ENCODE results near the gene SLC30A1. TPM values are rescaled to one million over a fixed set of nuclear protein-coding genes. Genes with fewer than 3 reads are reported as not detected.

Gene SLC30A1
- total RNA-seq, 2 donors from 2014 or later, result 10.5 to 13.1 TPM

- peaks cover 0 to 44% of the 10 kb centered on the region in 2 donors for H3K4me1 ChIP-seq
- H3K36me3 ChIP-seq, result no peaks in the 10 kb centered on the region
- DNase-seq (ENCODE audit: low spot score), result no peak
- H3K9me3 ChIP-seq, result no peaks in the 10 kb centered on the region
- TF ChIP-seq CTCF (IDR thresholded peaks at IDR 0.05), result no peak
- no peak overlapping the region for H3K27ac ChIP-seq
- no peaks in the 10 kb centered on the region for H3K27me3 ChIP-seq
- no peak overlapping the region for H3K4me3 ChIP-seq
Measured at GRCh38 chr1:211614615-211615014, 35.7 kb upstream of the SLC30A1 start.

DNA sequence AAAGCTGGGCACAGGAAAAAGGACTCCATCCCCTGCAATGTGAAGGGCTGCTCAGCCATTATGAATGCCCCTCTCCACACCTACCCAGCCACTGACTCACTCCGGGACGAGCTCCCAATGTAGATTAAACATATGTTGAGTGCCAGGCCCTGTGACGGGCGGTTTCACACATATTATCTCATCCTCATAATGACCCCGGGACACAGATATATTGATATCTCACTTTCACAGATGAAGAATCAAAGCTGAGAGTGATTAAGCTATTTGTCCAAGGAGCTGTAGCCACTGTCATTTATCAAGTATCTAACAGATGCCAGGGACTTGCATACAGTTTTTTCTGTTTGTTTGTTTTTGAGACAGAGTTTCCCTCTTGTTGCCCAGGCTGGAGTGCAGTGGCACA is 35.0 kb upstream of the SLC30A1 start:
- Histone ChIP-seq H3K4me1 (peaks cover 0 to 44% of the 10 kb centered on the region in 2 donors), H3K36me3 (no peaks in the 10 kb centered on the region), H3K9me3 (no peaks in the 10 kb centered on the region), H3K27me3 (no peaks in the 10 kb centered on the region), H3K27ac (peak overlapping the region; percentile 79 to 84), H3K4me3 (no peak overlapping the region)
- TF ChIP-seq CTCF (IDR thresholded peaks at IDR 0.05), result no peak
- DNase-seq (ENCODE audit: low spot score), result no peak

- Histone ChIP-seq H3K27me3 (no peaks in the 10 kb centered on the region), H3K4me3 (no peak overlapping the region), H3K9me3 (no peaks in the 10 kb centered on the region), H3K4me1 (peaks cover 0 to 44% of the 10 kb centered on the region in 2 donors), H3K36me3 (no peaks in the 10 kb centered on the region), H3K27ac (peak overlapping the region; percentile 79 to 84)
- TF ChIP-seq CTCF (IDR thresholded peaks at IDR 0.05), result no peak
- peak; percentile 95 for DNase-seq (ENCODE audit: low spot score)
Measured at GRCh38 chr1:211613108-211613947, 34.4 kb upstream of the SLC30A1 start.

DNA sequence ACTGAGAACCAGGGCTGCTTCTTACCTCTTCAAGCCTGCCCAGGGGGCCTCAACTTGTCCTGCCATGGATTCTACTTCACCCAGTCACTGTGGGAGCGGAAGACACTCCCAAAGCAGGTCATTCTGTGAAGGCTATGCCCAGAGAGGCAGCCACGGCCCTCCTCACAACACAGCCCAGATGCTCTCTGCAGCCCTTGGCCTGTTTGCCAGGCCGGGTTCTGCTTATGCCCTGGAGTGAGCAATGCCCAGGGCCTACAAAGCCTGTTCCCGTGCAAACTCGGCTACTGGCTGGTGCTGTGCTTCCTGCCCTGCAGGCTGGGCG is 33.8 kb upstream of the SLC30A1 start:
- Histone ChIP-seq H3K27ac (peak overlapping the region; percentile 79 to 84), H3K27me3 (no peaks in the 10 kb centered on the region), H3K4me3 (no peak overlapping the region), H3K9me3 (no peaks in the 10 kb centered on the region), H3K36me3 (no peaks in the 10 kb centered on the region), H3K4me1 (peaks cover 0 to 44% of the 10 kb centered on the region in 2 donors)
- TF ChIP-seq CTCF (IDR thresholded peaks at IDR 0.05), result no peak
- no peak for DNase-seq (ENCODE audit: low spot score)

DNA sequence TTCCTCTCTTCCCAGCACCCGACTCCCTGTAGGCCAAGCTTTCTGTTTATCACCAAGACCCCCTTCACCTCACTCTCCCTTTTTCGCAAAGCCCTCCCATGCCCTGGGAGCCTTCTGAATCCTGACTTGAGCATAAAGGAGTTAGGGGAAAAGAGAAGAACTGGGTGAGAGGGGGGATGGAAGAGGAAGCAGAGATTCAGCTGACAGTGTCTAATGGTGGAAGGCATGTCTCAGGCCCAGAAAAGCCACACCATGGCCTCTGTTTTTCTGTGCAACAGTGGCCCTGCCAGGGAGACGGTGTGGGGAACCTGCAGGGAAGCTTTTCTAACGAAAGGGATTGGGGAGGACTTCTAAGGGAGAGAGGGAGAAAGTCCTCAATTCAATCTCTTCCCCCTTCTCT is 32.9 kb upstream of the SLC30A1 start:
- peaks cover 0 to 43% of the 10 kb centered on the region in 2 donors for H3K4me1 ChIP-seq
- H3K4me3 ChIP-seq, result no peak overlapping the region
- no peak for TF ChIP-seq CTCF (IDR thresholded peaks at IDR 0.05)

More for the DNA sequence above, 32.9 kb upstream of the SLC30A1 start:
- no peaks in the 10 kb centered on the region for H3K27me3 ChIP-seq
- H3K9me3 ChIP-seq, result no peaks in the 10 kb centered on the region
- peak overlapping the region; percentile 79 to 84 for H3K27ac ChIP-seq
- DNase-seq (ENCODE audit: low spot score), result no peak
- no peaks in the 10 kb centered on the region for H3K36me3 ChIP-seq
